OCI-LY1 (cell line): ENCODE results near the gene ARL8A.

Experiments used
- CTCF ChIP-seq: fragments of 200-600 bp; sonication (generic), shearing (Covaris generic); IDR thresholded peaks from 2 replicates; pipeline ENCODE4 v1.5.1; 2017; ENCODE audit warnings: mild to moderate bottlenecking, antibody characterized with exemption, low read length, moderate library complexity, mixed read lengths
- EZH2 ChIP-seq: fragments of 200-600 bp; sonication (generic), shearing (Covaris generic); IDR thresholded peaks from 2 replicates; pipeline ENCODE4 v1.8.0; 2017; ENCODE audit warnings: borderline replicate concordance, mixed run types, mild to moderate bottlenecking, antibody characterized with exemption, low read length, moderate library complexity, mixed read lengths

- TF ChIP-seq CTCF (no peak), EZH2 (no peak)
Observed at GRCh38 chr1:202110977-202111376, 33.6 kb downstream of the ARL8A start.
